ENCODE data around the gene AXIN1. TPM values are rescaled to one million over a fixed set of nuclear protein-coding genes. Genes with fewer than 3 reads are reported as not detected.
"Not testable (repeated sequence)": the region's sequence is repeated elsewhere in the genome, so short reads cannot be mapped to it uniquely, and the experiment has no call there.

AXIN1 gene
- total RNA-seq, 1 experiment from 2014 or later, result 49.8 TPM

- TF ChIP-seq CTCF (IDR thresholded peaks at IDR 0.05; ENCODE audit: unreplicated experiment), result no peak
- H3K9me3 Mint-ChIP-seq (ENCODE audit: low read depth, unreplicated experiment), result no peaks in the 10 kb centered on the region
- peaks cover 15% of the 10 kb centered on the region for H3K36me3 Mint-ChIP-seq (ENCODE audit: insufficient read depth, unreplicated experiment)
- intact Hi-C loops (cut with micrococcal nuclease; ENCODE audit: unreplicated experiment), result no loop called here
- H3K27ac Mint-ChIP-seq (ENCODE audit: unreplicated experiment), result no peak overlapping the region
- CTCF ChIA-PET, result no interaction called here
- no peak for DNase-seq
- no peaks in the 10 kb centered on the region for H3K4me1 Mint-ChIP-seq (ENCODE audit: low read depth, unreplicated experiment)
- no peaks in the 10 kb centered on the region for H3K27me3 Mint-ChIP-seq (ENCODE audit: unreplicated experiment)
- no TSS peak for BruUV-seq (replicated peaks)
- H3K4me3 Mint-ChIP-seq (ENCODE audit: low read depth, unreplicated experiment), result no peak overlapping the region
Observed at GRCh38 chr16:389352-389751, 36.8 kb upstream of the AXIN1 start.

GRCh38 chr16:387761-388666 is 35.5 kb upstream of the AXIN1 start:
- H3K4me3 Mint-ChIP-seq (ENCODE audit: low read depth, unreplicated experiment); H3K27ac Mint-ChIP-seq (ENCODE audit: unreplicated experiment); DNase-seq; H3K4me1 Mint-ChIP-seq (ENCODE audit: low read depth, unreplicated experiment); CTCF ChIA-PET; H3K27me3 Mint-ChIP-seq (ENCODE audit: unreplicated experiment); BruUV-seq (replicated peaks); intact Hi-C loops (cut with micrococcal nuclease; ENCODE audit: unreplicated experiment); H3K9me3 Mint-ChIP-seq (ENCODE audit: low read depth, unreplicated experiment): not testable (repeated sequence)
- peaks cover 21% of the 10 kb centered on the region for H3K36me3 Mint-ChIP-seq (ENCODE audit: insufficient read depth, unreplicated experiment)

GRCh38 chr16:386641-387156 is 34.2 kb upstream of the AXIN1 start:
- intact Hi-C loops (cut with micrococcal nuclease; ENCODE audit: unreplicated experiment), result no loop called here
- Mint-ChIP-seq H3K4me1 (ENCODE audit: low read depth, unreplicated experiment) (peaks cover 9% of the 10 kb centered on the region), H3K4me3 (ENCODE audit: low read depth, unreplicated experiment) (no peak overlapping the region), H3K27ac (ENCODE audit: unreplicated experiment) (no peak overlapping the region), H3K36me3 (ENCODE audit: insufficient read depth, unreplicated experiment) (peaks cover 29% of the 10 kb centered on the region), H3K9me3 (ENCODE audit: low read depth, unreplicated experiment) (no peaks in the 10 kb centered on the region), H3K27me3 (ENCODE audit: unreplicated experiment) (no peaks in the 10 kb centered on the region)
- DNase-seq, result no peak
- BruUV-seq (replicated peaks), result no TSS peak
- no peak for TF ChIP-seq CTCF (IDR thresholded peaks at IDR 0.05; ENCODE audit: unreplicated experiment)
- CTCF ChIA-PET, result interaction anchor here (0.6 to 1.1 kb wide), 5 partner anchors 8 to 192 kb away, joined by 3 to 8 read pairs (median 4); partner anchors contain the start of gene RAB11FIP3

GRCh38 chr16:383326-384051 is 31.0 kb upstream of the AXIN1 start:
- peak; percentile 84 for DNase-seq
- Mint-ChIP-seq H3K27ac (ENCODE audit: unreplicated experiment) (peak overlapping the region; percentile 55), H3K9me3 (ENCODE audit: low read depth, unreplicated experiment) (no peaks in the 10 kb centered on the region), H3K4me1 (ENCODE audit: low read depth, unreplicated experiment) (peaks cover 9% of the 10 kb centered on the region), H3K4me3 (ENCODE audit: low read depth, unreplicated experiment) (peak overlapping the region; percentile 50), H3K36me3 (ENCODE audit: insufficient read depth, unreplicated experiment) (peaks cover 39% of the 10 kb centered on the region), H3K27me3 (ENCODE audit: unreplicated experiment) (no peaks in the 10 kb centered on the region)
- CTCF ChIA-PET, result interaction anchor here (0.6 to 1.7 kb wide), 3 partner anchors 13 to 76 kb away, joined by 3 to 5 read pairs (median 5); partner anchors contain the start of genes DECR2 and MRPL28
- BruUV-seq (replicated peaks), result no TSS peak
- intact Hi-C loops (cut with micrococcal nuclease; ENCODE audit: unreplicated experiment), result loop anchor here (2.0 kb wide), 1 partner anchor 13 kb away; the partner anchor contains the start of gene NME4
- TF ChIP-seq CTCF (IDR thresholded peaks at IDR 0.05; ENCODE audit: unreplicated experiment), result no peak

Data from Calu3 (cell line).